SK-N-SH treated with all-trans-retinoic acid at 6 μM for 48 hours (cell line): ENCODE data around the gene DRGX.

Source experiments
- ATAC-seq: fragments of 200-7000 bp; cut with Tn5 transposase; 3 replicates; pipeline ENCODE4 v1.9.1; 2020; ENCODE audit warnings: mild to moderate bottlenecking, moderate library complexity
- ARNTL ChIP-seq: fragments of 450-650 bp; formaldehyde crosslinking; IDR thresholded peaks from 2 replicates; pipeline ENCODE4 v1.5.0; 2020; ENCODE audit warnings: low read depth, mild to moderate bottlenecking, moderate library complexity, borderline replicate concordance
- BACH2 ChIP-seq: fragments of 250-450 bp; sonication (Bioruptor Pico); IDR thresholded peaks from 2 replicates; pipeline ENCODE4 v1.9.0; 2021; ENCODE audit warnings: mild to moderate bottlenecking, borderline replicate concordance
- CREB5 ChIP-seq: fragments of 250-450 bp; sonication (Bioruptor Pico); IDR thresholded peaks from 2 replicates; pipeline ENCODE4 v1.5.1; 2020; ENCODE audit warnings: low read depth, mild to moderate bottlenecking, moderate library complexity
- CSDC2 ChIP-seq: fragments of 250-450 bp; sonication (Bioruptor Pico); IDR thresholded peaks from 2 replicates; pipeline ENCODE4 v1.5.0; 2020; ENCODE audit warnings: mild to moderate bottlenecking, moderate library complexity
- ESRRG ChIP-seq: fragments of 250-450 bp; sonication (Bioruptor Pico); IDR thresholded peaks from 2 replicates; pipeline ENCODE4 v1.6.1; 2021; ENCODE audit warnings: mild to moderate bottlenecking
- GLIS3 ChIP-seq: fragments of 250-450 bp; sonication (Bioruptor Pico); IDR thresholded peaks from 2 replicates; pipeline ENCODE4 v1.5.0; 2020; ENCODE audit warnings: mild to moderate bottlenecking, moderate library complexity
- PATZ1 ChIP-seq: fragments of 250-450 bp; sonication (Bioruptor Pico); IDR thresholded peaks from 2 replicates; pipeline ENCODE4 v1.8.0; 2020; ENCODE audit warnings: mild to moderate bottlenecking, moderate library complexity, borderline replicate concordance
- POU6F1 ChIP-seq: fragments of 250-450 bp; sonication (Bioruptor Pico); IDR thresholded peaks from 2 replicates; pipeline ENCODE4 v1.8.0; 2021; ENCODE audit warnings: low read depth, mild to moderate bottlenecking, moderate library complexity, borderline replicate concordance
- PPARA ChIP-seq: fragments of 250-450 bp; sonication (Bioruptor Pico); IDR thresholded peaks from 2 replicates; pipeline ENCODE4 v1.5.0; 2020; ENCODE audit warnings: mild to moderate bottlenecking, borderline replicate concordance
- RARB ChIP-seq: fragments of 250-450 bp; sonication (Bioruptor Pico); IDR thresholded peaks from 2 replicates; pipeline ENCODE4 v1.8.0; 2021; ENCODE audit warnings: mild to moderate bottlenecking, moderate library complexity
- TCF4 ChIP-seq: fragments of 250-450 bp; sonication (Bioruptor Pico); IDR thresholded peaks from 2 replicates; pipeline ENCODE4 v1.8.0; 2021; ENCODE audit warnings: mild to moderate bottlenecking, moderate library complexity, borderline replicate concordance
- ZC3H10 ChIP-seq: fragments of 250-450 bp; sonication (Bioruptor Pico); IDR thresholded peaks from 2 replicates; pipeline ENCODE4 v1.5.1; 2021; ENCODE audit warnings: mild to moderate bottlenecking, moderate library complexity
- ZFP3 ChIP-seq: fragments of 250-450 bp; sonication (Bioruptor Pico); IDR thresholded peaks from 2 replicates; pipeline ENCODE4 v1.5.0; 2020; ENCODE audit warnings: mild to moderate bottlenecking, moderate library complexity
- ZFP30 ChIP-seq: fragments of 450-650 bp; formaldehyde crosslinking; IDR thresholded peaks from 2 replicates; pipeline ENCODE4 v1.5.0; 2022; ENCODE audit warnings: mild to moderate bottlenecking, moderate library complexity
- ZNF565 ChIP-seq: fragments of 450-650 bp; formaldehyde crosslinking; conservative IDR thresholded peaks from 2 replicates; pipeline ENCODE4 v1.5.0; 2020; ENCODE audit warnings: low read depth, mild to moderate bottlenecking, moderate library complexity
- ZNF70 ChIP-seq: fragments of 450-650 bp; formaldehyde crosslinking; IDR thresholded peaks from 2 replicates; pipeline ENCODE4 v1.5.0; 2020; ENCODE audit warnings: mild to moderate bottlenecking, moderate library complexity
- ZNF8 ChIP-seq: fragments of 450-650 bp; formaldehyde crosslinking; IDR thresholded peaks from 2 replicates; pipeline ENCODE4 v1.5.0; 2020; ENCODE audit warnings: mild to moderate bottlenecking, moderate library complexity

Gene DRGX

GRCh38 chr10:49328401-49329145, 67.3 kb downstream of the DRGX start:
- ATAC-seq, result no peak
- TF ChIP-seq PPARA (CRISPR knock-in tag) (no peak), ESRRG (CRISPR knock-in tag) (no peak), ZFP3 (no peak), TCF4 (CRISPR knock-in tag) (no peak), ZC3H10 (CRISPR knock-in tag) (no peak), POU6F1 (CRISPR knock-in tag) (no peak), GLIS3 (CRISPR knock-in tag) (no peak)

GRCh38 chr10:49327036-49327813, 68.7 kb downstream of the DRGX start:
- TF ChIP-seq PATZ1 (CRISPR knock-in tag) (no peak), ARNTL (CRISPR knock-in tag) (no peak), RARB (CRISPR knock-in tag) (no peak), ZFP3 (no peak), GLIS3 (CRISPR knock-in tag) (no peak), ZFP30 (no peak), ZNF565 (CRISPR knock-in tag) (no peak), ESRRG (CRISPR knock-in tag) (no peak), PPARA (CRISPR knock-in tag) (no peak), BACH2 (no peak)
- ATAC-seq, result no peak

- no peak for ATAC-seq
- TF ChIP-seq ZNF8 (CRISPR knock-in tag) (no peak), TCF4 (CRISPR knock-in tag) (no peak), PPARA (CRISPR knock-in tag) (no peak), GLIS3 (CRISPR knock-in tag) (no peak), CREB5 (CRISPR knock-in tag) (no peak), ESRRG (CRISPR knock-in tag) (no peak), ZNF70 (CRISPR knock-in tag) (no peak), POU6F1 (CRISPR knock-in tag) (no peak), ZFP3 (no peak), RARB (CRISPR knock-in tag) (no peak), CSDC2 (CRISPR knock-in tag) (no peak)
Measured at GRCh38 chr10:49325916-49326783, 69.7 kb downstream of the DRGX start.
